GM12878 (cell line): ENCODE results near the gene PACS1. TPM values are rescaled to one million over a fixed set of nuclear protein-coding genes. Genes with fewer than 3 reads are reported as not detected.

Experiments
- ATAC-seq: fragments of 200-7000 bp; cut with Tn5 transposase; 3 replicates; pipeline ENCODE4 v1.9.1; 2020; ENCODE audit warnings: mild to moderate bottlenecking, moderate library complexity
- BruUV-seq: library from RNA; stranded (reverse); fragments of 400-500 nt; replicated peaks from 2 replicates; lab custom pipeline; 2021; lab: Mats Ljungman, UMichigan
- CTCF ChIA-PET: fragments of 300-600 bp; sonication (Branson Sonifier 250); formaldehyde crosslinking; extraction: SDS; loops from one replicate; lab custom pipeline; 2021; ENCODE audit warnings: inconsistent platforms; lab: Yijun Ruan, JAX
- POLR2A ChIA-PET: fragments of 350-600 bp; formaldehyde crosslinking; extraction: SDS; loops from one replicate; lab custom pipeline; 2021; ENCODE audit warnings: inconsistent platforms; lab: Charles Lee
- RAD21 ChIA-PET: fragments of 300-600 bp; sonication (Branson Sonifier 250); formaldehyde crosslinking; loops from one replicate; lab custom pipeline; 2023; ENCODE audit warnings: antibody characterized with exemption; ENCODE audit not compliant: unreplicated experiment; lab: Charles Lee
- SMC1A ChIA-PET: fragments of 300-600 bp; sonication (Branson Sonifier 250); formaldehyde crosslinking; loops from one replicate; lab custom pipeline; 2023; ENCODE audit not compliant: unreplicated experiment, uncharacterized antibody; lab: Charles Lee
- DNase-seq: peaks from one replicate; pipeline ENCODE4 v3.0.0-alpha.2; 2011; ENCODE audit warnings: low read depth, low spot score
- FAIRE-seq: peaks from 3 replicates; lab custom pipeline; 2011; peaks lifted over from hg19 to GRCh38; lab: Jason Lieb, UNC
- H2AFZ ChIP-seq: 2 replicates; pipeline ENCODE4 v1.6.0; 2011; ENCODE audit warnings: low read depth, low read length, control low read depth; ENCODE audit not compliant: control insufficient read depth
- H3K27ac ChIP-seq: 2 replicates; pipeline ENCODE4 v1.5.1; 2011; ENCODE audit warnings: control low read depth; ENCODE audit not compliant: control insufficient read depth, insufficient read depth
- H3K27me3 ChIP-seq, 2 experiments: replicated peaks in 1 of 2; 2 replicates each; pipeline versions ENCODE4 v1.6.0 to v1.6.1; 2011; ENCODE audit warnings: low read length in 1 of 2; ENCODE audit not compliant: control insufficient read depth in 2 of 2, insufficient read depth in 2 of 2
- H3K36me3 ChIP-seq, 2 experiments: 2 replicates each; pipeline ENCODE4 v1.5.1; 2011; ENCODE audit warnings: low read length in 1 of 2; ENCODE audit not compliant: control insufficient read depth in 2 of 2, insufficient read depth in 2 of 2
- H3K4me1 ChIP-seq: 2 replicates; pipeline ENCODE4 v1.6.1; 2011; ENCODE audit warnings: mild to moderate bottlenecking, low read length, moderate library complexity, mixed read lengths; ENCODE audit not compliant: control insufficient read depth, insufficient read depth
- H3K4me2 ChIP-seq: 2 replicates; pipeline ENCODE4 v1.6.0; 2011; ENCODE audit warnings: control low read depth; ENCODE audit not compliant: control insufficient read depth, insufficient read depth
- H3K4me3 ChIP-seq: fragments of 200-600 bp; sonication (generic); 2 replicates; pipeline ENCODE4 v1.5.1; 2016
- H3K79me2 ChIP-seq: 2 replicates; pipeline ENCODE4 v1.6.0; 2011; ENCODE audit warnings: low read length; ENCODE audit not compliant: control insufficient read depth, insufficient read depth
- H3K9ac ChIP-seq: 2 replicates; pipeline ENCODE4 v1.8.0; 2011; ENCODE audit warnings: low read length, control low read depth, mixed read lengths; ENCODE audit not compliant: control insufficient read depth, insufficient read depth
- H3K9me3 ChIP-seq: replicated peaks from 3 replicates; pipeline ENCODE4 v1.5.1; 2011; ENCODE audit warnings: mild to moderate bottlenecking, low read length; ENCODE audit not compliant: control insufficient read depth, insufficient read depth
- H4K20me1 ChIP-seq: 2 replicates; pipeline ENCODE4 v1.6.0; 2011; ENCODE audit not compliant: control insufficient read depth, insufficient read depth
- ATF3 ChIP-seq: IDR thresholded peaks from 2 replicates; pipeline ENCODE4 v1.6.1; 2011; ENCODE audit warnings: low read depth, mild to moderate bottlenecking, low read length, moderate library complexity, borderline replicate concordance; ENCODE audit errors: extremely low read depth
- FOS ChIP-seq: IDR thresholded peaks from 3 replicates; pipeline ENCODE4 v1.6.1; 2011; ENCODE audit warnings: borderline replicate concordance; ENCODE audit not compliant: insufficient read length; ENCODE audit errors: extremely low read depth
- MEF2B ChIP-seq: fragments of 450-650 bp; IDR thresholded peaks from 2 replicates; pipeline ENCODE4 v1.6.1; 2018; ENCODE audit warnings: mild to moderate bottlenecking, moderate library complexity; ENCODE audit not compliant: partially characterized antibody, poor library complexity, severe bottlenecking
- PKNOX1 ChIP-seq: fragments of 450-650 bp; IDR thresholded peaks from 2 replicates; pipeline ENCODE4 v1.6.1; 2016; ENCODE audit warnings: mild to moderate bottlenecking
- POLR2AphosphoS5 ChIP-seq: IDR thresholded peaks from 2 replicates; pipeline ENCODE4 v1.6.1; 2011; ENCODE audit warnings: mild to moderate bottlenecking, low read length, inconsistent platforms
- RAD21 ChIP-seq: IDR thresholded peaks from 2 replicates; pipeline ENCODE4 v1.6.1; 2011; ENCODE audit warnings: mild to moderate bottlenecking, low read depth, low read length, moderate library complexity; ENCODE audit not compliant: insufficient read depth
- SMAD5 ChIP-seq: IDR thresholded peaks from 2 replicates; pipeline ENCODE4 v1.6.1; 2016; ENCODE audit warnings: antibody characterized with exemption, low read depth
- YY1 ChIP-seq: IDR thresholded peaks from 2 replicates; pipeline ENCODE4 v1.6.1; 2011; ENCODE audit warnings: low read depth, mild to moderate bottlenecking, low read length
- WGBS: methylation state at CpG from one replicate; pipeline ENCODE4 v1.1.6; 2016; ENCODE audit warnings: low lambda C conversion rate; ENCODE audit not compliant: insufficient replicate concordance, insufficient coverage; ENCODE audit errors: missing lambda C conversion rate; 5-methylcytosine and 5-hydroxymethylcytosine counted together
- in situ Hi-C: fragments of 300-500 bp; cut with MboI; formaldehyde crosslinking; loops from 9 replicates; pipeline ENCODE4 v1.14.3; 2018; ENCODE audit warnings: mixed read lengths
- intact Hi-C: fragments of 100-400 bp; cut with micrococcal nuclease; formaldehyde crosslinking; loops from one replicate; pipeline ENCODE4 v1.14.2; 2022; ENCODE audit not compliant: unreplicated experiment
- polyA plus RNA-seq, 11 experiments: library from polyadenylated mRNA; depleted of rRNA in 4 of 11; unstranded in 6 of 11; stranded (reverse) in 5 of 11; fragments of >200 nt; fragmentation: Nextera tagmentation in 4 of 11; fragmentation: Illumina TruSeq in 1 of 11; extraction: Ambion mirVana in 4 of 11; extraction: Trizol in 1 of 11; gene quantifications; 1 replicate in 1 of 11; 2 replicates in 10 of 11; pipeline versions ENCODE4 v1.2.1 to v1.2.3, GENCODE V29; 2011 to 2016; ENCODE audit warnings: inconsistent platforms in 2 of 11, missing spikeins in 2 of 11, low read depth in 1 of 11
- total RNA-seq, 4 experiments: library from RNA; depleted of rRNA in 3 of 4; stranded (reverse); fragments of >200 nt in 3 of 4; fragmentation: Illumina TruSeq in 1 of 4; extraction: Trizol in 1 of 4; gene quantifications; 2 replicates each; pipeline versions ENCODE4 v1.2.1 to v1.2.3, GENCODE V29; 2013 to 2021

Gene PACS1
- total and polyA plus RNA-seq, 10 of the 15 experiments (the other 5 are each of a cell fraction or from before 2014, with no cell fraction given) = 1.1 to 74.3 (median 17.9) TPM

DNA sequence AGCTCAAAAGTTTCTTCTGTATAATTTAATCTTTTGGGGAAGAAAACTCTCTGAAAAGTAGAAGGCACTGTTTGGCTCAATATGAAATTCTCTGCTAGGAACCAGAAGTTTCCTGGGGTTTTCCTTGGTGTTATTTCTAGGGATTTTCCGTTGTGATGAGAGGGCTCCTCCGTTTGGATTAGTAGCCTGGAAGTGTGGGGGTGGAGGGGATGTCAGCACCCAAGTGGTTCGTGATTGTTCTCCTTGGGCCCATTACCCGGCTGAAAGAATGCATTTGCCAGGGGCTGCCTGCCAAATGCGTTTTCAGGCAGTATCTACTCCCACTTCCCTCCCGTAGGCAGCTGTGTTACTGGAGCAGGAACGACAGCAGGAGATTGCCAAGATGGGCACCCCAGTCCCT, 13.6 kb upstream of the PACS1 start:
- no peak for FAIRE-seq
- intact Hi-C loops = no loop called here
- BruUV-seq = no TSS peak
- no peak for DNase-seq
- ChIA-PET CTCF (interaction anchor here (1.9 to 6.4 kb wide), 3 partner anchors 9 to 34 kb away, joined by 5 to 94 read pairs (median 34); no protein-coding TSS in a partner anchor), RAD21 (no interaction called here), SMC1A (interaction anchor here (0.8 to 1.8 kb wide), 4 partner anchors 9 to 21 kb away, joined by 3 to 4 read pairs (median 4); no protein-coding TSS in a partner anchor), POLR2A (interaction anchor here (0.6 to 0.7 kb wide), 3 partner anchors 105 to 1180 kb away, joined by 3 to 6 read pairs (median 3); no protein-coding TSS in a partner anchor)
- Histone ChIP-seq H2AFZ (no peak overlapping the region), H3K9me3 (no peaks in the 10 kb centered on the region; the same call in 2 of the 3 replicates), H3K27me3 (no peaks in the 10 kb centered on the region), H3K36me3 (peaks cover 37 to 47% of the 10 kb centered on the region in 2 experiments), H3K79me2 (peaks cover 27% of the 10 kb centered on the region), H3K4me3 (no peak overlapping the region), H3K4me2 (no peak overlapping the region), H3K4me1 (peaks cover 8% of the 10 kb centered on the region), H3K9ac (no peak overlapping the region), H3K27ac (no peak overlapping the region), H4K20me1 (no peaks in the 10 kb centered on the region)
- in situ Hi-C loops = no loop called here
- WGBS = 81% methylated on average over 7 of the region's 7 CpGs
- TF ChIP-seq PKNOX1 (no peak), MEF2B (no peak), FOS (no peak), RAD21 (no peak), POLR2AphosphoS5 (no peak), ATF3 (no peak), SMAD5 (no peak), YY1 (no peak)
- ATAC-seq = no peak
